ENCODE data around the gene WNK1.
A peak's percentile ranks its signal among the peaks of the same experiment; 100 is the strongest.

WNK1 gene

DNA sequence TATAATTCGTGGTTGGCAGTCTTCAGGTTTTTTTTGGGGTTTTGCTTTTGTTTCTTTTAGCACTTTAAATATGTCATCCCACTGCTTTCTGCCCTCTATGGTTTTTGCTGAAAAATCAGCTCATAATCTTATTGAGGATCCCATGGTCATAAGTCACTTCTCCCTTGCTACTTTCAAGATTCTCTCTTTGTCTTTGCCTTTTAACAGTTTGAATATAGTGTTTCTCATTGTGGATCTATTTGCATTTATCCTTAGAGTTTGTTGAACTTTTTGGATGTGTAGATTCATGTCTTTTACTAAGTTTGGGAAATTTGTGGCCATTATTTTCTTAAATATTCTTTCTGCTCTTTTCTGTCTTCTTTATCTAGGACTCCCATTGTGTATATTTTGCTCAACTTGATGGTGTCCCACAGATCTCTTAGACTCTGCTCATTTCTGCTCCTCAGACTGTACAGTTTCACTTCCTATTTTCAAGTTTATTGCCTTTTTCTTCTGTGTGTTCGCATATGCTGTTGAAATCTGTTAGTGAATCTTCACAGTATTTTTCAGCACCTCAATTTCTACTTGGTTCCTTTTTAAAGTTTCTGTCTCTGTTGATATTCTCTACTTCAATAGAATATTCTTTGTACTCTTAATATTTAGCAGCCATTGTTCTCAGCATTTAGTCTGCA is 70.8 kb downstream of the WNK1 start:
- no peak for DNase-seq (ENCODE audit: low read depth)
- no peak overlapping the region for H3K4me3 ChIP-seq (ENCODE audit: low read length)
- TF ChIP-seq, protein P1, sequence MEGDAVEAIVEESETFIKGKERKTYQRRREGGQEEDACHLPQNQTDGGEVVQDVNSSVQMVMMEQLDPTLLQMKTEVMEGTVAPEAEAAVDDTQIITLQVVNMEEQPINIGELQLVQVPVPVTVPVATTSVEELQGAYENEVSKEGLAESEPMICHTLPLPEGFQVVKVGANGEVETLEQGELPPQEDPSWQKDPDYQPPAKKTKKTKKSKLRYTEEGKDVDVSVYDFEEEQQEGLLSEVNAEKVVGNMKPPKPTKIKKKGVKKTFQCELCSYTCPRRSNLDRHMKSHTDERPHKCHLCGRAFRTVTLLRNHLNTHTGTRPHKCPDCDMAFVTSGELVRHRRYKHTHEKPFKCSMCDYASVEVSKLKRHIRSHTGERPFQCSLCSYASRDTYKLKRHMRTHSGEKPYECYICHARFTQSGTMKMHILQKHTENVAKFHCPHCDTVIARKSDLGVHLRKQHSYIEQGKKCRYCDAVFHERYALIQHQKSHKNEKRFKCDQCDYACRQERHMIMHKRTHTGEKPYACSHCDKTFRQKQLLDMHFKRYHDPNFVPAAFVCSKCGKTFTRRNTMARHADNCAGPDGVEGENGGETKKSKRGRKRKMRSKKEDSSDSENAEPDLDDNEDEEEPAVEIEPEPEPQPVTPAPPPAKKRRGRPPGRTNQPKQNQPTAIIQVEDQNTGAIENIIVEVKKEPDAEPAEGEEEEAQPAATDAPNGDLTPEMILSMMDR (conservative IDR thresholded peaks at IDR 0.05; ENCODE audit: low read length), result no peak

DNA sequence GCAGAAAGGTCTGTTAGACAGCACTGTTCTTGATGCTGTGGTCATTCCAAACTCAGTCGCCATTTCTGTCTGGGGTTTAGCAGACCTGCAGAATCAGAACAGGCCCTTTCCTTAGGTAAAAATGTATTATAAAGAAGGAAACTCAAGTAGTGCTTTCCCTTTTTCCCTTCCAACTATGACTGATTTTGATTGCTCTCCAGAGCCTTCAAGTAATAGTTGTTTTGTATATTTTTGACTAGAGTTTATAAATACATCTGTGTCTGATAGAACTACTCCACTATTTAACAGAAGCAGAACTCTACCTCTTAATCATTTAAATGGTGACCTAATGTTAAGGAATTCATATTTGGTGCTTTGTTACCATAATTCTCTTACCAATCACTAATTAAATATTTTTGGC is 74.0 kb downstream of the WNK1 start:
- H3K4me3 ChIP-seq (ENCODE audit: low read length), result no peak overlapping the region
- TF ChIP-seq, protein P1 (conservative IDR thresholded peaks at IDR 0.05; ENCODE audit: low read length), result no peak
- DNase-seq (ENCODE audit: low read depth), result no peak

DNA sequence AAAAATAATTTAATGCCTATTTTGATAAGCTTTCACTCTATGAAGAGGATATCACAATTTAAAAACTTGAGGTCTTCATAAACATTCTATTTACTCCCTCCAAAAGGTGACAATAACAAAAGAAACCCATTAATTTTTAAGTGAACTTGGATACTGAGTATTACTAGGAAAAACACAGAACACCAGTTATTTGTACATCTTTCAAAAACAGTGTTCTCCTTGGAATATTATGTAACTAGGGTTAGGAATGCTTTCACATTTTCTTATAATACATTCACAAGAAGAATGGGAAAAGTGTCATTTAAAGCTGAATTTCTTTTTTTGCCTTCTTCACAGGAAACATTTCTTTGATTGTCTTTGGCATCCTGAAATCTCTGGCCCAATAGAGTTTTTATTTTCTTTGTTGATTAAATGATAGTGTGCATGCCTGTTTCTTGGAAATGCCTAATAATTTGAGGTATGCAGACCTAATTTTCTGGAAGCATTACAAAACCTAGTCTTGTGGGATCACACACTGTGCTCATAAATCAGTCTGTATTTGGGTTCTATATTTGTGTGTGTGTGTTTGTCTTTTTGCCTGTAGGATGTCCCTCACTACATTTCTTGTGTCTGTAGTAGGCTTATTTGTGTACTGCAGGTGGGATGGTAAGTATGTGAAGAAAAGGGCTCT is 76.5 kb downstream of the WNK1 start:
- no peak overlapping the region for H3K4me3 ChIP-seq (ENCODE audit: low read length)
- peak; percentile 41 for DNase-seq (ENCODE audit: low read depth)
- TF ChIP-seq, protein P1 (conservative IDR thresholded peaks at IDR 0.05; ENCODE audit: low read length), result no peak

DNA sequence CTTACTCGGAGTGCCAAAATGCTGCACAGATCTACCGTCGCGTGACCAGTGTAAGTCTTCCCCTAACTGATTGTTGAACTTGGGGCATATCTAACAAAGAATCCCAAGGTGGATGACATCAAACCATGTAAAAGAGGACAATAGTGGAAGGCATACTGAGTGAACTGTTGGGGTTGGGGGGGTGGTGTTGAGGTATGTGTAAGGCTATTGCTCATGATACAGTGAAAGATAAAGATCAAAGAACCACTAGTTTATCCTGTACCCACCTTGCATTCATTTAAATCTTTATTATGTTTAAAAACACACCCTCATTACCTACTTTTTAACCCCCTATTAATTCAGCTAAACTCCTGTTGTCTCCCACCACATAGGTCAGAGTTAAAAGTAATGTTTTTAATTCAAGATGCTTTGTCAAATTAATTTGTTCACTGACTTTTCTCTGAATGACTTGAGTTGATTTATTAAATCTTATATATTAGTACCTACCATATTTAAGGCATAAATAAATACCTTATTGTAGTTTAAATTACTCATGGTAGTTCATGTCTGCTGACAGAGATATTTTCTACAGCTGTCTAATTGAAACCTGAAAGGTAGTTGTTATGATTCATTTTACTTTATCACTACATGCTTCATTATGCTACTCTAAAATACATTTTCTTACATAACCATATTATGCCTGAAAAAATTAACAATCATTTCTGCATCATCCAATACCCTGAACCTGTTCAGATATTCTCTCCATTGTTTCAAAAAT is 77.9 kb downstream of the WNK1 start:
- H3K4me3 ChIP-seq (ENCODE audit: low read length), result no peak overlapping the region
- no peak for DNase-seq (ENCODE audit: low read depth)
- TF ChIP-seq, protein P1 (conservative IDR thresholded peaks at IDR 0.05; ENCODE audit: low read length), result no peak

DNA sequence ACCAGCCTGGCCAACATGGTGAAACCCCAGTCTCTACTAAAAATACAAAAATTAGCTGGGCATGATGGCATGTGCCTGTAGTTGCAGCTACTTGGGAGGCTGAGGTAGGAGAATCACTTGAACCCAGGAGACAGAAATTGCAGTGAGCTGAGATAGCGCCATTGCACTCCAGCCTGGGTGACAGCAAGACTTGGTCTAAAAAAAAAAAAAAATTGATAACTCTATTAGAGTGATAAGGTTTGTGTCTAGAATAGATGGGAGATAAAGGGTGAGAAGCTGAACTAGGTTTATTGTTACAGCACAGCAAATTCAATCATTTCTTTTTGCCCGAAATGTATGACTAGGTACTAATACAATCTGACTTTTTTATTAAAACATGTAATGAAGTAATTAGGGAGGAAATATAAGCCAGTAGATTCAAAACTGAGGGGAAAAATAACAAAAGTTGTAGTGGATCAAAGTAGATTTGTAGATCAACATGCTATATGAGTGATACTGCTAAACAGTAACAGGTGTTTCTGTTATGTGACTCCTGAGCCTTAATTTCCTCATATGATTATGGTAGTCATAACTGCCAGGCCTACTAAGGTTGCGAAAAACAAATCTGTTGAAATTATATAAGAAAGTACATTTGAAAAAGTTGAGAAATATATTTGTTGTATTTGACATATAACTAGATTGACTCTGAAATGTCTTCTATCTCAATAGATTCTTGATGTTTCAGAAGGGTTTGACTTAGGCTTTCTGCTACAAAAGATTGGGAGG is 83.6 kb downstream of the WNK1 start:
- TF ChIP-seq, protein P1 (conservative IDR thresholded peaks at IDR 0.05; ENCODE audit: low read length), result no peak
- no peak for DNase-seq (ENCODE audit: low read depth)
- no peak overlapping the region for H3K4me3 ChIP-seq (ENCODE audit: low read length)

DNA sequence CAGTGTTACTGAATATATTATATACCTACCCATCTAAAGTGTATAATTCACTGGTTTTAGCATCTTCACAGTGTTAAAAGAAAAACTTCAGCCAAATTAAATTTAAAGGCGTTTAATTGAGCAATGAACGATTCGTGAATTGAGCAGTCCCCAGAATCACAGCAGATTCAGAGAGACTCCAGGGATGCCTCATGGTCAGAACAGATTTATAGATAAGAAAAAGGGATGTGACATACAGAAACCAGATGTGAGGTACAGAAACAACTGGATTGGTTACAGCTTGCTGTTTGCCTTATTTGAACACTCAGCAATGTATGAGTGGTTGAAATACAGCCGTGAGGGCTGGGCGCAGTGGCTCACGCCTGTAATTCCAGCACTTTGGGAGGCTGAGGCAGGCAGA is 84.6 kb downstream of the WNK1 start:
- TF ChIP-seq, protein P1 (conservative IDR thresholded peaks at IDR 0.05; ENCODE audit: low read length), result no peak
- DNase-seq (ENCODE audit: low read depth), result no peak
- no peak overlapping the region for H3K4me3 ChIP-seq (ENCODE audit: low read length)

Data from AG10803 (cell line).